ENCODE data around the gene CSK. TPM values are rescaled to one million over a fixed set of nuclear protein-coding genes. Genes with fewer than 3 reads are reported as not detected.
"Not testable (repeated sequence)": the region's sequence is repeated elsewhere in the genome, so short reads cannot be mapped to it uniquely, and the experiment has no call there.

Gene CSK
- total RNA-seq, 1 donor from 2014 or later: 37.9 TPM

GRCh38 chr15:74770211-74770903, 11.5 kb upstream of the CSK start:
- DNase-seq (ENCODE audit: low read depth in 2 of 2): no peak

- DNase-seq (ENCODE audit: low read depth in 2 of 2): no peak
Measured at GRCh38 chr15:74773329-74773728, 8.6 kb upstream of the CSK start.

GRCh38 chr15:74773731-74774252, 8.1 kb upstream of the CSK start:
- no peak for DNase-seq (ENCODE audit: low read depth in 2 of 2)

- no peak for DNase-seq (ENCODE audit: low read depth in 2 of 2)
Measured at GRCh38 chr15:74775132-74775562, 6.7 kb upstream of the CSK start.

GRCh38 chr15:74775894-74776293, 6.0 kb upstream of the CSK start:
- DNase-seq (ENCODE audit: low read depth in 2 of 2): no peak

- DNase-seq (ENCODE audit: low read depth in 2 of 2): peak in 1 of 2 donors; percentile 69
Measured at GRCh38 chr15:74776821-74777768, 4.8 kb upstream of the CSK start.

- no peak for DNase-seq (ENCODE audit: low read depth in 2 of 2)
Measured at GRCh38 chr15:74777769-74778598, 3.9 kb upstream of the CSK start.

- no peak for DNase-seq (ENCODE audit: low read depth in 2 of 2)
Measured at GRCh38 chr15:74778599-74778970, 3.3 kb upstream of the CSK start.

- DNase-seq (ENCODE audit: low read depth in 2 of 2): no peak
Measured at GRCh38 chr15:74779162-74779648, 2.7 kb upstream of the CSK start.

GRCh38 chr15:74780523-74781430, 1.1 kb upstream of the CSK start:
- DNase-seq (ENCODE audit: low read depth in 2 of 2): no peak

GRCh38 chr15:74782259-74783071, 585 bp downstream of the CSK start:
- peak; percentile 28 to 38 for DNase-seq (ENCODE audit: low read depth in 2 of 2)

- peak; percentile 40 to 77 for DNase-seq (ENCODE audit: low read depth in 2 of 2)
Measured at GRCh38 chr15:74783072-74783807, 1.4 kb downstream of the CSK start.

- DNase-seq (ENCODE audit: low read depth in 2 of 2): no peak
Measured at GRCh38 chr15:74783808-74784175, 1.9 kb downstream of the CSK start.

GRCh38 chr15:74784426-74785193, 2.7 kb downstream of the CSK start:
- DNase-seq (ENCODE audit: low read depth in 2 of 2): no peak

GRCh38 chr15:74785194-74786032, 3.5 kb downstream of the CSK start:
- DNase-seq (ENCODE audit: low read depth in 2 of 2): no peak

- not testable (repeated sequence) for DNase-seq (ENCODE audit: low read depth in 2 of 2)
Measured at GRCh38 chr15:74786081-74786480, 4.2 kb downstream of the CSK start.

GRCh38 chr15:74786551-74787165, 4.8 kb downstream of the CSK start:
- DNase-seq (ENCODE audit: low read depth in 2 of 2): no peak

Measured in lung microvascular endothelial cell (primary cell).